SK-N-SH treated with all-trans-retinoic acid at 6 μM for 48 hours (cell line): ENCODE results near the gene MAP3K15.

Experiments
- ATAC-seq: fragments of 200-7000 bp; cut with Tn5 transposase; 3 replicates; pipeline ENCODE4 v1.9.1; 2020; ENCODE audit warnings: mild to moderate bottlenecking, moderate library complexity
- ARNTL ChIP-seq: fragments of 450-650 bp; formaldehyde crosslinking; IDR thresholded peaks from 2 replicates; pipeline ENCODE4 v1.5.0; 2020; ENCODE audit warnings: low read depth, mild to moderate bottlenecking, moderate library complexity, borderline replicate concordance
- BACH2 ChIP-seq: fragments of 250-450 bp; sonication (Bioruptor Pico); IDR thresholded peaks from 2 replicates; pipeline ENCODE4 v1.9.0; 2021; ENCODE audit warnings: mild to moderate bottlenecking, borderline replicate concordance
- CREB5 ChIP-seq: fragments of 250-450 bp; sonication (Bioruptor Pico); IDR thresholded peaks from 2 replicates; pipeline ENCODE4 v1.5.1; 2020; ENCODE audit warnings: low read depth, mild to moderate bottlenecking, moderate library complexity
- CSDC2 ChIP-seq: fragments of 250-450 bp; sonication (Bioruptor Pico); IDR thresholded peaks from 2 replicates; pipeline ENCODE4 v1.5.0; 2020; ENCODE audit warnings: mild to moderate bottlenecking, moderate library complexity
- GLIS3 ChIP-seq: fragments of 250-450 bp; sonication (Bioruptor Pico); IDR thresholded peaks from 2 replicates; pipeline ENCODE4 v1.5.0; 2020; ENCODE audit warnings: mild to moderate bottlenecking, moderate library complexity
- ISL1 ChIP-seq: fragments of 250-450 bp; sonication (Bioruptor Pico); IDR thresholded peaks from 2 replicates; pipeline ENCODE4 v2.1.2; 2022; ENCODE audit warnings: mild to moderate bottlenecking, moderate library complexity
- OSR1 ChIP-seq: fragments of 250-450 bp; sonication (Bioruptor Pico); IDR thresholded peaks from 2 replicates; pipeline ENCODE4 v1.8.0; 2022; ENCODE audit warnings: moderate library complexity, mild to moderate bottlenecking, inconsistent platforms
- PATZ1 ChIP-seq: fragments of 250-450 bp; sonication (Bioruptor Pico); IDR thresholded peaks from 2 replicates; pipeline ENCODE4 v1.8.0; 2020; ENCODE audit warnings: mild to moderate bottlenecking, moderate library complexity, borderline replicate concordance
- POU6F1 ChIP-seq: fragments of 250-450 bp; sonication (Bioruptor Pico); IDR thresholded peaks from 2 replicates; pipeline ENCODE4 v1.8.0; 2021; ENCODE audit warnings: low read depth, mild to moderate bottlenecking, moderate library complexity, borderline replicate concordance
- PPARA ChIP-seq: fragments of 250-450 bp; sonication (Bioruptor Pico); IDR thresholded peaks from 2 replicates; pipeline ENCODE4 v1.5.0; 2020; ENCODE audit warnings: mild to moderate bottlenecking, borderline replicate concordance
- RARB ChIP-seq: fragments of 250-450 bp; sonication (Bioruptor Pico); IDR thresholded peaks from 2 replicates; pipeline ENCODE4 v1.8.0; 2021; ENCODE audit warnings: mild to moderate bottlenecking, moderate library complexity
- SNAI2 ChIP-seq: fragments of 250-450 bp; sonication (Bioruptor Pico); IDR thresholded peaks from 2 replicates; pipeline ENCODE4 v1.5.0; 2020; ENCODE audit warnings: mild to moderate bottlenecking, moderate library complexity
- TCF4 ChIP-seq: fragments of 250-450 bp; sonication (Bioruptor Pico); IDR thresholded peaks from 2 replicates; pipeline ENCODE4 v1.8.0; 2021; ENCODE audit warnings: mild to moderate bottlenecking, moderate library complexity, borderline replicate concordance
- TOX ChIP-seq: fragments of 250-450 bp; sonication (Bioruptor Pico); IDR thresholded peaks from 2 replicates; pipeline ENCODE4 v1.8.0; 2021; ENCODE audit warnings: mild to moderate bottlenecking, moderate library complexity, borderline replicate concordance
- TSHZ2 ChIP-seq: fragments of 250-450 bp; sonication (Bioruptor Pico); IDR thresholded peaks from 2 replicates; pipeline ENCODE4 v1.5.0; 2020; ENCODE audit warnings: mild to moderate bottlenecking, moderate library complexity
- ZC3H10 ChIP-seq: fragments of 250-450 bp; sonication (Bioruptor Pico); IDR thresholded peaks from 2 replicates; pipeline ENCODE4 v1.5.1; 2021; ENCODE audit warnings: mild to moderate bottlenecking, moderate library complexity
- ZFP3 ChIP-seq: fragments of 250-450 bp; sonication (Bioruptor Pico); IDR thresholded peaks from 2 replicates; pipeline ENCODE4 v1.5.0; 2020; ENCODE audit warnings: mild to moderate bottlenecking, moderate library complexity
- ZNF565 ChIP-seq: fragments of 450-650 bp; formaldehyde crosslinking; conservative IDR thresholded peaks from 2 replicates; pipeline ENCODE4 v1.5.0; 2020; ENCODE audit warnings: low read depth, mild to moderate bottlenecking, moderate library complexity
- ZNF70 ChIP-seq: fragments of 450-650 bp; formaldehyde crosslinking; IDR thresholded peaks from 2 replicates; pipeline ENCODE4 v1.5.0; 2020; ENCODE audit warnings: mild to moderate bottlenecking, moderate library complexity
- ZNF8 ChIP-seq: fragments of 450-650 bp; formaldehyde crosslinking; IDR thresholded peaks from 2 replicates; pipeline ENCODE4 v1.5.0; 2020; ENCODE audit warnings: mild to moderate bottlenecking, moderate library complexity

MAP3K15 gene

GRCh38 chrX:19541196-19541595 lies 25.9 kb upstream of the MAP3K15 start:
- no peak for ATAC-seq
- TF ChIP-seq CSDC2 (CRISPR knock-in tag) (no peak), POU6F1 (CRISPR knock-in tag) (no peak), ZC3H10 (CRISPR knock-in tag) (no peak), PPARA (CRISPR knock-in tag) (no peak), BACH2 (no peak), PATZ1 (CRISPR knock-in tag) (no peak), GLIS3 (no peak), ZFP3 (CRISPR knock-in tag) (no peak), TOX (CRISPR knock-in tag) (no peak), CREB5 (CRISPR knock-in tag) (no peak), RARB (CRISPR knock-in tag) (no peak), ZNF8 (no peak), TSHZ2 (CRISPR knock-in tag) (no peak), ZNF70 (CRISPR knock-in tag) (no peak), ZNF565 (no peak)
- TF ChIP-seq, all 23 proteins: peak for 0

GRCh38 chrX:19540076-19540475 lies 24.8 kb upstream of the MAP3K15 start:
- TF ChIP-seq ISL1 (CRISPR knock-in tag) = no peak
- no peak for TF ChIP-seq ARNTL (CRISPR knock-in tag)
- no peak for TF ChIP-seq ZNF565
- no peak for TF ChIP-seq GLIS3
- TF ChIP-seq RARB (CRISPR knock-in tag) = no peak
- no peak for TF ChIP-seq SNAI2 (CRISPR knock-in tag)
- no peak for TF ChIP-seq POU6F1 (CRISPR knock-in tag)
- no peak for TF ChIP-seq TCF4 (CRISPR knock-in tag)
- no peak for ATAC-seq

GRCh38 chrX:19539665-19540064 lies 24.4 kb upstream of the MAP3K15 start:
- no peak for ATAC-seq
- TF ChIP-seq CREB5 (CRISPR knock-in tag) = no peak
- no peak for TF ChIP-seq TSHZ2 (CRISPR knock-in tag)
- TF ChIP-seq OSR1 (CRISPR knock-in tag) = no peak
- no peak for TF ChIP-seq PATZ1 (CRISPR knock-in tag)
- no peak for TF ChIP-seq PPARA (CRISPR knock-in tag)
- no peak for TF ChIP-seq ZNF565
- TF ChIP-seq, all 23 proteins: peak for 0
